A549 (cell line): Measurements from ENCODE around the gene GPR4. TPM values are rescaled to one million over a fixed set of nuclear protein-coding genes. Genes with fewer than 3 reads are reported as not detected.

Experiments
- ATAC-seq, 2 experiments: fragments of 200-7000 bp in 1 of 2; fragments of >200 bp in 1 of 2; cut with Nextera tagmentation in 1 of 2; cut with Tn5 transposase in 1 of 2; 3 replicates each; pipeline versions ENCODE4 v1.8.0 to v1.9.1; 2018 to 2020; ENCODE audit warnings: mild to moderate bottlenecking in 1 of 2, moderate library complexity in 1 of 2
- CTCF ChIA-PET: fragments of 300-600 bp; sonication (Branson Sonifier 250); formaldehyde crosslinking; extraction: SDS; loops from one replicate; lab custom pipeline; 2021; ENCODE audit warnings: antibody characterized with exemption, inconsistent platforms; lab: Yijun Ruan, JAX
- POLR2A ChIA-PET: fragments of 350-600 bp; formaldehyde crosslinking; extraction: SDS; loops from one replicate; lab custom pipeline; 2021; ENCODE audit warnings: antibody characterized with exemption, inconsistent platforms; lab: Yijun Ruan, JAX
- DNase-seq, 2 experiments: peaks; one replicate each; pipeline versions ENCODE4 v3.0.0 to v3.0.0-alpha.2; 2011 to 2016; ENCODE audit warnings: low read depth in 1 of 2, low spot score in 1 of 2
- FAIRE-seq: peaks from 2 replicates; lab custom pipeline; 2011; peaks lifted over from hg19 to GRCh38; lab: Jason Lieb, UNC
- H3K27ac ChIP-seq, 2 experiments: fragments of >200 bp; sonication (Bioruptor Twin); formaldehyde crosslinking; 3 replicates each; pipeline ENCODE4 v1.5.1; 2016 to 2017
- H3K4me1 ChIP-seq: fragments of >200 bp; sonication (Bioruptor Twin); formaldehyde crosslinking; 3 replicates; pipeline ENCODE4 v1.6.1; 2016
- H3K4me2 ChIP-seq: fragments of >200 bp; sonication (Bioruptor Twin); formaldehyde crosslinking; 3 replicates; pipeline ENCODE4 v1.6.1; 2016
- H3K4me3 ChIP-seq: fragments of >200 bp; sonication (Bioruptor Twin); formaldehyde crosslinking; 3 replicates; pipeline ENCODE4 v1.5.1; 2016
- H3K9me3 ChIP-seq: fragments of >200 bp; sonication (Bioruptor Twin); formaldehyde crosslinking; 3 replicates; pipeline ENCODE4 v1.6.1; 2016
- BHLHE40 ChIP-seq: IDR thresholded peaks from 2 replicates; pipeline ENCODE4 v1.6.1; 2012; ENCODE audit warnings: low read depth, low read length, inconsistent platforms
- CBX8 ChIP-seq: fragments of 200-600 bp; sonication (generic); IDR thresholded peaks from 2 replicates; pipeline ENCODE4 v1.6.1; 2016
- CEBPB ChIP-seq, 2 experiments: fragments of >200 bp in 1 of 2; sonication (Bioruptor Twin) in 1 of 2; formaldehyde crosslinking in 1 of 2; IDR thresholded peaks; 2 replicates each; pipeline ENCODE4 v1.6.1; 2012 to 2016
- CHD4 ChIP-seq: fragments of 200-600 bp; sonication (generic); IDR thresholded peaks from 2 replicates; pipeline ENCODE4 v1.6.1; 2016; ENCODE audit warnings: antibody characterized with exemption, mild to moderate bottlenecking, borderline replicate concordance
- ELK1 ChIP-seq: fragments of 150-350 bp; IDR thresholded peaks from 2 replicates; pipeline ENCODE4 v1.6.1; 2014; ENCODE audit warnings: low read depth, mild to moderate bottlenecking, low read length
- EP300 ChIP-seq, 2 experiments: fragments of >200 bp; sonication (Bioruptor Twin); formaldehyde crosslinking; IDR thresholded peaks; 2 replicates in 1 of 2; 3 replicates in 1 of 2; pipeline ENCODE4 v1.6.1; 2016 to 2017
- FOSB ChIP-seq: fragments of 250-450 bp; sonication (Bioruptor Pico); IDR thresholded peaks from 2 replicates; pipeline ENCODE4 v1.5.0; 2020; ENCODE audit warnings: mild to moderate bottlenecking, moderate library complexity
- GATA3 ChIP-seq: IDR thresholded peaks from 2 replicates; pipeline ENCODE4 v1.6.1; 2012; ENCODE audit warnings: borderline replicate concordance
- HES2 ChIP-seq: fragments of >200 bp; sonication (Bioruptor Twin); formaldehyde crosslinking; IDR thresholded peaks from 2 replicates; pipeline ENCODE4 v1.6.1; 2016
- HOXB5 ChIP-seq: fragments of 250-450 bp; sonication (Bioruptor Pico); IDR thresholded peaks from 2 replicates; pipeline ENCODE4 v1.5.0; 2020; ENCODE audit warnings: mild to moderate bottlenecking, moderate library complexity
- JUN ChIP-seq, 2 experiments: fragments of >200 bp; sonication (Bioruptor Twin); formaldehyde crosslinking; IDR thresholded peaks; 2 replicates in 1 of 2; 3 replicates in 1 of 2; pipeline ENCODE4 v1.6.1; 2016 to 2017
- KDM1A ChIP-seq: fragments of 200-600 bp; sonication (generic); IDR thresholded peaks from 2 replicates; pipeline ENCODE4 v1.6.1; 2016; ENCODE audit warnings: low read depth, mild to moderate bottlenecking
- MAFK ChIP-seq: fragments of 450-650 bp; IDR thresholded peaks from 2 replicates; pipeline ENCODE4 v1.6.1; 2014; ENCODE audit not compliant: partially characterized antibody
- MYC ChIP-seq: IDR thresholded peaks from 2 replicates; pipeline ENCODE4 v1.6.1; 2012; ENCODE audit warnings: mild to moderate bottlenecking, inconsistent platforms, low read length, improper control_type of control experiment, borderline replicate concordance
- NR3C1 ChIP-seq: fragments of >200 bp; sonication (Bioruptor Twin); formaldehyde crosslinking; IDR thresholded peaks from 3 replicates; pipeline ENCODE4 v1.6.1; 2017
- RNF2 ChIP-seq: fragments of 200-600 bp; sonication (generic); IDR thresholded peaks from 2 replicates; pipeline ENCODE4 v1.6.1; 2016; ENCODE audit warnings: low read depth, mild to moderate bottlenecking, antibody characterized with exemption, moderate library complexity, borderline replicate concordance
- SMC3 ChIP-seq: fragments of >200 bp; sonication (Bioruptor Twin); formaldehyde crosslinking; IDR thresholded peaks from 3 replicates; pipeline ENCODE4 v1.6.1; 2018; ENCODE audit warnings: inconsistent platforms
- TP53 ChIP-seq: fragments of 250-450 bp; sonication (Bioruptor Pico); IDR thresholded peaks from 2 replicates; pipeline ENCODE4 v1.5.0; 2021; ENCODE audit warnings: mild to moderate bottlenecking, moderate library complexity
- USF2 ChIP-seq: fragments of 450-650 bp; IDR thresholded peaks from 2 replicates; pipeline ENCODE4 v1.6.1; 2014; ENCODE audit warnings: antibody characterized with exemption
- ZFP36 ChIP-seq: fragments of 450-650 bp; IDR thresholded peaks from 2 replicates; pipeline ENCODE4 v1.6.1; 2014; ENCODE audit warnings: borderline replicate concordance; ENCODE audit not compliant: partially characterized antibody
- ZNF302 ChIP-seq: fragments of 250-450 bp; sonication (Bioruptor Pico); IDR thresholded peaks from 2 replicates; pipeline ENCODE4 v1.9.0; 2021; ENCODE audit warnings: inconsistent platforms, mild to moderate bottlenecking, moderate library complexity
- WGBS: methylation state at CpG from one replicate; pipeline ENCODE4 v1.1.6; 2017; ENCODE audit errors: missing lambda C conversion rate; 5-methylcytosine and 5-hydroxymethylcytosine counted together
- polyA plus RNA-seq, 4 experiments: library from polyadenylated mRNA; depleted of rRNA in 3 of 4; stranded (reverse); fragments of >200 nt; fragmentation: RNase III in 1 of 4; extraction: RNeasy Plus Mini Kit Qiagen cat#74134 plus additional on column Dnase treatment in 1 of 4; gene quantifications; 2 replicates in 3 of 4; 3 replicates in 1 of 4; pipeline ENCODE4 v1.2.3, GENCODE V29; 2011 to 2017
- TF ChIP-seq, protein P1 (sequence below): IDR thresholded peaks from 2 replicates; pipeline ENCODE4 v1.6.1; 2012
- TF ChIP-seq, protein P2 (sequence below): fragments of 200-600 bp; sonication (generic); IDR thresholded peaks from 2 replicates; pipeline ENCODE4 v1.6.1; 2016; ENCODE audit warnings: antibody characterized with exemption, mild to moderate bottlenecking, moderate library complexity
- TF ChIP-seq, protein P3 (sequence below): fragments of >200 bp; sonication (Bioruptor Twin); formaldehyde crosslinking; IDR thresholded peaks from 3 replicates; pipeline ENCODE4 v1.6.1; 2016

GPR4 gene
- polyA plus RNA-seq, 2 of the 4 experiments (the other 2 are of a cell fraction) = 0.03 to 0.10 TPM

DNA sequence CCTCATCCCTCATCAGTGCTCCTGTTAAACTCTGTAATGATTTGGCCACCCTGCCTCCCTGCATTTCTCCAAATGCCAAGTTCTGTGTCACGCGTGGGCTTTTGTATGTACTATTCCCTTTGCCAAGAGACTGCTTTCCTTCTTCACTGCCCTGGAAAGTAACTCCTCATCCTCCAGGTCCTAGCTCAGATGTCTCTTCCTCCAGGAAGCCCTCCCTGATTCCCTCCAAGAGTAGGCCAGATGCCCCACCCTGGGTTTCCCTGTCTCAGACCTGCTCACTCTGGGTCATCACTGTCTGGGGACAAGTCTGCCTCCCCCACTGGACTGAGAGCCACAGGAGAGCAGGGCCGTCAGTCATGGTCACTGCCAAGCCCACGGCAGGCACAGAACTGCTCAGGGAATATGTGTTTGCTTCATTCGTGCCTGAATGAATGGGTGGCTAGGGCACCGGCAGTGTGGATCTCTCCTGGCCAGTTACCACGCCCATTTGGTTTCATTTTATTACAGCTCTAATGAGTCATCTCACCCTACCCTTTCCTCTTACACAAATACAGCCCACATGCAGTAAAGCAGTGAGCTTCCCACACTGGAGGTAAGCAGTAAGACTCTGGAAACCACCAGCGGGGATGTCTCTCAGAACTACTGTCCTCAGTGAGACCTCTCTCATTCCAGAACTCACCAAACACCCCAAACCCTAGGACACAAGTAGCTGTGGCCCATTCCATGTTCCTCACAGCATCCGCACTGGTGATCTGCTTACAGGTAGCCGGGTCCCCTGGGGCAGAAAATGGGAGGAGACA lies 12.1 kb upstream of the GPR4 start (continued):
- TF ChIP-seq, protein P1, sequence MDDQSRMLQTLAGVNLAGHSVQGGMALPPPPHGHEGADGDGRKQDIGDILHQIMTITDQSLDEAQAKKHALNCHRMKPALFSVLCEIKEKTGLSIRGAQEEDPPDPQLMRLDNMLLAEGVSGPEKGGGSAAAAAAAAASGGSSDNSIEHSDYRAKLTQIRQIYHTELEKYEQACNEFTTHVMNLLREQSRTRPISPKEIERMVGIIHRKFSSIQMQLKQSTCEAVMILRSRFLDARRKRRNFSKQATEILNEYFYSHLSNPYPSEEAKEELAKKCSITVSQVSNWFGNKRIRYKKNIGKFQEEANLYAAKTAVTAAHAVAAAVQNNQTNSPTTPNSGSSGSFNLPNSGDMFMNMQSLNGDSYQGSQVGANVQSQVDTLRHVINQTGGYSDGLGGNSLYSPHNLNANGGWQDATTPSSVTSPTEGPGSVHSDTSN = no peak
- TF ChIP-seq ZNF302 (no peak), MYC (no peak), EP300 (IDR thresholded peaks at IDR 0.05) (no peak)

GRCh38 chr19:45608948-45609347 lies 6.9 kb upstream of the GPR4 start:
- no peak overlapping the region for H3K4me2 ChIP-seq
- ChIA-PET CTCF (interaction anchor here (0.9 to 7.9 kb wide), 5 partner anchors 8 to 49 kb away, joined by 3 to 273 read pairs (median 52); partner anchors contain the start of gene EML2), POLR2A (no interaction called here)
- FAIRE-seq (no peak), ATAC-seq (no peak), DNase-seq (no peak)
- no peak overlapping the region for H3K27ac ChIP-seq
- peak; percentile 44 for TF ChIP-seq ZFP36
- no peak for TF ChIP-seq KDM1A
- peaks cover 13% of the 10 kb centered on the region for H3K4me1 ChIP-seq
- WGBS = 94% methylated on average over 6 of the region's 6 CpGs
- no peaks in the 10 kb centered on the region for H3K9me3 ChIP-seq
- no peak overlapping the region for H3K4me3 ChIP-seq

GRCh38 chr19:45607071-45608029 lies 5.3 kb upstream of the GPR4 start:
- 19% methylated on average over 28 of the region's 28 CpGs for WGBS
- H3K27ac ChIP-seq = peak overlapping the region; percentile 65 to 84
- peak overlapping the region; percentile 28; the same call in 2 of the 3 replicates for H3K4me3 ChIP-seq
- H3K4me1 ChIP-seq = peaks cover 8% of the 10 kb centered on the region
- ChIA-PET CTCF (interaction anchor here (0.7 to 7.9 kb wide), 24 partner anchors 10 to 122 kb away, joined by 3 to 273 read pairs (median 4); partner anchors contain the start of genes EML2 and GIPR), POLR2A (interaction anchor here (2.4 kb wide), 1 partner anchor 34 kb away, joined by 15 read pairs; no protein-coding TSS in a partner anchor)
- peak overlapping the region; percentile 79 for H3K4me2 ChIP-seq
- DNase-seq (peak; percentile 77 to 81), ATAC-seq (peak; percentile 82 to 86), FAIRE-seq (no peak)
- H3K9me3 ChIP-seq = no peaks in the 10 kb centered on the region
- TF ChIP-seq SMC3 (peak; percentile 95), TP53 (CRISPR knock-in tag) (no peak), HOXB5 (CRISPR knock-in tag) (no peak), GATA3 (no peak), CHD4 (no peak), BHLHE40 (no peak), MYC (no peak), ELK1 (no peak), USF2 (peak; percentile 93), RNF2 (no peak), CBX8 (no peak), MAFK (no peak), JUN (IDR thresholded peaks at IDR 0.05) (0 out of 5 replicates have a peak, but pooled peaks of 1 of the 2 experiments have one; percentile 20), HES2 (no peak), NR3C1 (no peak), CEBPB (IDR thresholded peaks at IDR 0.05) (no peak), FOSB (CRISPR knock-in tag) (no peak)
- TF ChIP-seq, protein P2, sequence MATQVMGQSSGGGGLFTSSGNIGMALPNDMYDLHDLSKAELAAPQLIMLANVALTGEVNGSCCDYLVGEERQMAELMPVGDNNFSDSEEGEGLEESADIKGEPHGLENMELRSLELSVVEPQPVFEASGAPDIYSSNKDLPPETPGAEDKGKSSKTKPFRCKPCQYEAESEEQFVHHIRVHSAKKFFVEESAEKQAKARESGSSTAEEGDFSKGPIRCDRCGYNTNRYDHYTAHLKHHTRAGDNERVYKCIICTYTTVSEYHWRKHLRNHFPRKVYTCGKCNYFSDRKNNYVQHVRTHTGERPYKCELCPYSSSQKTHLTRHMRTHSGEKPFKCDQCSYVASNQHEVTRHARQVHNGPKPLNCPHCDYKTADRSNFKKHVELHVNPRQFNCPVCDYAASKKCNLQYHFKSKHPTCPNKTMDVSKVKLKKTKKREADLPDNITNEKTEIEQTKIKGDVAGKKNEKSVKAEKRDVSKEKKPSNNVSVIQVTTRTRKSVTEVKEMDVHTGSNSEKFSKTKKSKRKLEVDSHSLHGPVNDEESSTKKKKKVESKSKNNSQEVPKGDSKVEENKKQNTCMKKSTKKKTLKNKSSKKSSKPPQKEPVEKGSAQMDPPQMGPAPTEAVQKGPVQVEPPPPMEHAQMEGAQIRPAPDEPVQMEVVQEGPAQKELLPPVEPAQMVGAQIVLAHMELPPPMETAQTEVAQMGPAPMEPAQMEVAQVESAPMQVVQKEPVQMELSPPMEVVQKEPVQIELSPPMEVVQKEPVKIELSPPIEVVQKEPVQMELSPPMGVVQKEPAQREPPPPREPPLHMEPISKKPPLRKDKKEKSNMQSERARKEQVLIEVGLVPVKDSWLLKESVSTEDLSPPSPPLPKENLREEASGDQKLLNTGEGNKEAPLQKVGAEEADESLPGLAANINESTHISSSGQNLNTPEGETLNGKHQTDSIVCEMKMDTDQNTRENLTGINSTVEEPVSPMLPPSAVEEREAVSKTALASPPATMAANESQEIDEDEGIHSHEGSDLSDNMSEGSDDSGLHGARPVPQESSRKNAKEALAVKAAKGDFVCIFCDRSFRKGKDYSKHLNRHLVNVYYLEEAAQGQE = no peak
- TF ChIP-seq, protein P3, sequence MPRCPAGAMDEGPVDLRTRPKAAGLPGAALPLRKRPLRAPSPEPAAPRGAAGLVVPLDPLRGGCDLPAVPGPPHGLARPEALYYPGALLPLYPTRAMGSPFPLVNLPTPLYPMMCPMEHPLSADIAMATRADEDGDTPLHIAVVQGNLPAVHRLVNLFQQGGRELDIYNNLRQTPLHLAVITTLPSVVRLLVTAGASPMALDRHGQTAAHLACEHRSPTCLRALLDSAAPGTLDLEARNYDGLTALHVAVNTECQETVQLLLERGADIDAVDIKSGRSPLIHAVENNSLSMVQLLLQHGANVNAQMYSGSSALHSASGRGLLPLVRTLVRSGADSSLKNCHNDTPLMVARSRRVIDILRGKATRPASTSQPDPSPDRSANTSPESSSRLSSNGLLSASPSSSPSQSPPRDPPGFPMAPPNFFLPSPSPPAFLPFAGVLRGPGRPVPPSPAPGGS = no peak
